Endothelial cell of umbilical vein (primary cell): ENCODE measurements around the gene SMIM36. TPM values are rescaled to one million over a fixed set of nuclear protein-coding genes. Genes with fewer than 3 reads are reported as not detected.

ENCODE experiments used
- BruUV-seq: library from RNA; stranded (reverse); fragments of 400-500 nt; replicated peaks from 2 replicates; lab custom pipeline; 2021; lab: Mats Ljungman, UMichigan
- CTCF ChIA-PET: fragments of 300-600, 350-600 bp; sonication (Branson Sonifier 250); formaldehyde crosslinking; loops from one replicate; lab custom pipeline; 2021; ENCODE audit warnings: antibody characterized with exemption, inconsistent platforms; lab: Charles Lee
- POLR2A ChIA-PET: fragments of 300-600, 350-600 bp; sonication (Branson Sonifier 250); formaldehyde crosslinking; loops from one replicate; lab custom pipeline; 2021; ENCODE audit warnings: antibody characterized with exemption, inconsistent platforms; lab: Charles Lee
- DNase-seq: peaks from one replicate; pipeline ENCODE4 v3.0.0-alpha.2; 2011; ENCODE audit warnings: low read depth, low spot score
- FAIRE-seq: peaks from 2 replicates; lab custom pipeline; 2011; peaks lifted over from hg19 to GRCh38; lab: Jason Lieb, UNC
- H2AFZ ChIP-seq: 2 replicates; pipeline ENCODE4 v1.6.0; 2012; ENCODE audit warnings: low read depth, low read length, control low read depth, inconsistent platforms
- H3K27ac ChIP-seq: 2 replicates; pipeline ENCODE4 v1.5.1; 2011; ENCODE audit warnings: low read depth, mild to moderate bottlenecking, control low read depth, low read length, moderate library complexity; ENCODE audit not compliant: insufficient read depth
- H3K27me3 ChIP-seq, 2 experiments: 2 replicates each; pipeline versions ENCODE4 v1.6.0 to v1.6.1; 2011; ENCODE audit warnings: low read length in 2 of 2, mixed read lengths in 1 of 2; ENCODE audit not compliant: control insufficient read depth in 2 of 2, insufficient read depth in 2 of 2
- H3K36me3 ChIP-seq, 2 experiments: 2 replicates in 1 of 2; 3 replicates in 1 of 2; pipeline ENCODE4 v1.5.1; 2011; ENCODE audit warnings: low read length in 2 of 2, mild to moderate bottlenecking in 1 of 2, moderate library complexity in 1 of 2; ENCODE audit not compliant: control insufficient read depth in 2 of 2, insufficient read depth in 2 of 2; ENCODE audit errors: extremely low read depth in 1 of 2
- H3K4me1 ChIP-seq: 3 replicates; pipeline ENCODE4 v1.5.1; 2011; ENCODE audit warnings: mild to moderate bottlenecking, low read length; ENCODE audit not compliant: control insufficient read depth, insufficient read depth; ENCODE audit errors: extremely low read depth
- H3K4me2 ChIP-seq: 2 replicates; pipeline ENCODE4 v1.6.1; 2011; ENCODE audit warnings: low read length, control low read depth, mixed read lengths; ENCODE audit not compliant: insufficient read depth
- H3K4me3 ChIP-seq, 3 experiments: fragments of 200-600 bp in 1 of 3; sonication (generic), shearing (Covaris generic) in 1 of 3; replicated peaks in 1 of 3; 2 replicates each; pipeline ENCODE4 v1.5.1; 2011 to 2016; ENCODE audit warnings: control low read depth in 3 of 3, low read length in 3 of 3, mild to moderate bottlenecking in 2 of 3, inconsistent platforms in 1 of 3, low read depth in 1 of 3, moderate library complexity in 1 of 3; ENCODE audit not compliant: insufficient read depth in 1 of 3
- H3K79me2 ChIP-seq: 2 replicates; pipeline ENCODE4 v1.6.0; 2012; ENCODE audit warnings: low read length, inconsistent platforms; ENCODE audit not compliant: control insufficient read depth, insufficient read depth
- H3K9ac ChIP-seq: replicated peaks from 2 replicates; pipeline ENCODE3; 2011; ENCODE audit warnings: low read length, control low read depth; ENCODE audit not compliant: insufficient read depth; ENCODE audit errors: extremely low read depth
- H3K9me1 ChIP-seq: replicated peaks from 3 replicates; pipeline ENCODE4 v1.6.0; 2011; ENCODE audit warnings: mild to moderate bottlenecking, low read length; ENCODE audit not compliant: control insufficient read depth, insufficient read depth; ENCODE audit errors: extremely low read depth
- H3K9me3 ChIP-seq: replicated peaks from 2 replicates; pipeline ENCODE4 v1.5.1; 2012; ENCODE audit warnings: low read length, inconsistent platforms; ENCODE audit not compliant: control insufficient read depth, insufficient read depth
- H4K20me1 ChIP-seq: replicated peaks from 2 replicates; pipeline ENCODE3; 2011; ENCODE audit warnings: mild to moderate bottlenecking, low read length; ENCODE audit not compliant: control insufficient read depth, insufficient read depth; ENCODE audit errors: extremely low read depth
- CTCF ChIP-seq, 2 donors: IDR thresholded peaks; 1 replicate in 1 of 2; 2 replicates in 1 of 2; pipeline ENCODE4 v1.5.1; 2011; ENCODE audit warnings: low read length in 2 of 2, mild to moderate bottlenecking in 2 of 2, moderate library complexity in 2 of 2, control low read depth in 1 of 2, inconsistent platforms in 1 of 2, low read depth in 1 of 2; ENCODE audit not compliant: insufficient read depth in 1 of 2; ENCODE audit errors: extremely low read depth in 1 of 2
- EZH2 ChIP-seq: IDR thresholded peaks from 2 replicates; pipeline ENCODE4 v1.6.1; 2012; ENCODE audit warnings: borderline replicate concordance, low read depth, mild to moderate bottlenecking, moderate library complexity, low read length, inconsistent platforms; ENCODE audit not compliant: severe bottlenecking
- FOS ChIP-seq: IDR thresholded peaks from 2 replicates; pipeline ENCODE4 v1.6.1; 2011; ENCODE audit warnings: mild to moderate bottlenecking, low read length, moderate library complexity, borderline replicate concordance; ENCODE audit not compliant: insufficient read depth
- GATA2 ChIP-seq: IDR thresholded peaks from 2 replicates; pipeline ENCODE4 v1.7.0; 2011; ENCODE audit warnings: low read depth, mild to moderate bottlenecking, moderate library complexity, mixed read lengths, low read length; ENCODE audit not compliant: insufficient read length, insufficient read depth
- JUN ChIP-seq: IDR thresholded peaks from 2 replicates; pipeline ENCODE4 v1.6.1; 2011; ENCODE audit warnings: borderline replicate concordance, low read depth; ENCODE audit not compliant: insufficient read length, insufficient read depth
- MAX ChIP-seq: IDR thresholded peaks from 2 replicates; pipeline ENCODE4 v1.6.1; 2011; ENCODE audit not compliant: insufficient read depth, insufficient read length
- MYC ChIP-seq: IDR thresholded peaks from one replicate; pipeline ENCODE4 v1.6.1; 2011; ENCODE audit warnings: mild to moderate bottlenecking, low read depth, low read length
- POLR2A ChIP-seq: IDR thresholded peaks from 2 replicates; pipeline ENCODE4 v1.6.1; 2012; ENCODE audit warnings: low read depth, mild to moderate bottlenecking, control low read depth, low read length
- POLR2AphosphoS5 ChIP-seq: IDR thresholded peaks from 2 replicates; pipeline ENCODE4 v1.6.1; 2012; ENCODE audit warnings: low read depth, mild to moderate bottlenecking, control low read depth, low read length, moderate library complexity; ENCODE audit not compliant: insufficient read depth
- dilution Hi-C: fragments of 300-500 bp; cut with MboI; formaldehyde crosslinking; loops from one replicate; pipeline ENCODE4 v1.15.0; 2019; ENCODE audit warnings: low sequenced_read_pairs; ENCODE audit not compliant: extremely low pct_ligation_motif_present
- intact Hi-C: fragments of 100-400 bp; cut with micrococcal nuclease; formaldehyde crosslinking; loops from one replicate; pipeline ENCODE4 v1.10.0; 2022
- polyA plus RNA-seq, 4 experiments: library from polyadenylated mRNA; depleted of rRNA in 3 of 4; stranded (reverse) in 3 of 4; unstranded in 1 of 4; fragments of >200 nt; gene quantifications; 2 replicates each; pipeline versions ENCODE4 v1.2.1 to v1.2.3, GENCODE V29; 2011 to 2012; ENCODE audit warnings: missing spikeins in 1 of 4
- total RNA-seq: library from RNA; stranded (reverse); gene quantifications from 2 replicates; pipeline ENCODE4 v1.2.3, GENCODE V29; 2021

Gene SMIM36
- total and polyA plus RNA-seq, 2 donors (not counting 3 experiments of a cell fraction or from before 2014, with no cell fraction given), result not detected

- Histone ChIP-seq H3K79me2 (no peaks in the 10 kb centered on the region), H2AFZ (no peak overlapping the region), H3K4me3 (no peak overlapping the region), H3K9ac (no peak overlapping the region), H4K20me1 (no peaks in the 10 kb centered on the region), H3K27me3 (no peaks in the 10 kb centered on the region), H3K9me3 (no peaks in the 10 kb centered on the region), H3K36me3 (no peaks in the 10 kb centered on the region), H3K4me1 (no peaks in the 10 kb centered on the region), H3K4me2 (no peak overlapping the region), H3K27ac (no peak overlapping the region), H3K9me1 (no peaks in the 10 kb centered on the region)
- POLR2A ChIA-PET, result no interaction called here
- dilution Hi-C loops, result no loop called here
- TF ChIP-seq MYC (no peak), GATA2 (no peak), FOS (no peak), POLR2AphosphoS5 (no peak), MAX (no peak), CTCF (IDR thresholded peaks at IDR 0.05; ENCODE audit: extremely low read depth in 1 of 2, insufficient read depth in 1 of 2, low read depth in 1 of 2, low read length in 2 of 2) (no peak), EZH2 (no peak), POLR2A (no peak), JUN (no peak)
- CTCF ChIA-PET, result no interaction called here
- no TSS peak for BruUV-seq
- FAIRE-seq (no peak), DNase-seq (no peak)
- intact Hi-C loops, result no loop called here
Measured at GRCh38 chr17:55463600-55463999, 47.7 kb downstream of the SMIM36 start.
